ENCODE data around the gene FEM1C.

The FEM1C gene

DNA sequence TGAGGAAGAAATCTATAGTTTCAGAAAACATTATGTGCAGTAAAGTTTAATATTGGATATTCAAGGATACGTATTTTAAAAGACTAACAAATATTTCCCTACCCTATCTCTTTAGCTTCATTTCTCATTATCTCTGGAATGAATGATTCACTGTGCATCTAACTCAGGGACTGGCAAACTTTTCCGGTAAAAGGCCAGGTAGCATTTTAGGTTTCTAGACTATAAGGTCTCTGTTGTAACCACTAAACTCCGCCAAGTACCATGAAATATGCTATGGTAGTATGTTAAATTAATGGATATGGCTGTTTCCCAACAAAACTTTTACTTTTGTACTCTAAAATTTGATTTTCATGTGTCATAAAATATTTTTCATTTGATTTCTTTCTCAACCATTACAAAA, 13.2 kb downstream of the FEM1C start:
- DNase-seq (ENCODE audit: low read depth): no peak
- no peak overlapping the region for H3K4me3 ChIP-seq (ENCODE audit: low read depth, low read length)
- TF ChIP-seq, protein P1, sequence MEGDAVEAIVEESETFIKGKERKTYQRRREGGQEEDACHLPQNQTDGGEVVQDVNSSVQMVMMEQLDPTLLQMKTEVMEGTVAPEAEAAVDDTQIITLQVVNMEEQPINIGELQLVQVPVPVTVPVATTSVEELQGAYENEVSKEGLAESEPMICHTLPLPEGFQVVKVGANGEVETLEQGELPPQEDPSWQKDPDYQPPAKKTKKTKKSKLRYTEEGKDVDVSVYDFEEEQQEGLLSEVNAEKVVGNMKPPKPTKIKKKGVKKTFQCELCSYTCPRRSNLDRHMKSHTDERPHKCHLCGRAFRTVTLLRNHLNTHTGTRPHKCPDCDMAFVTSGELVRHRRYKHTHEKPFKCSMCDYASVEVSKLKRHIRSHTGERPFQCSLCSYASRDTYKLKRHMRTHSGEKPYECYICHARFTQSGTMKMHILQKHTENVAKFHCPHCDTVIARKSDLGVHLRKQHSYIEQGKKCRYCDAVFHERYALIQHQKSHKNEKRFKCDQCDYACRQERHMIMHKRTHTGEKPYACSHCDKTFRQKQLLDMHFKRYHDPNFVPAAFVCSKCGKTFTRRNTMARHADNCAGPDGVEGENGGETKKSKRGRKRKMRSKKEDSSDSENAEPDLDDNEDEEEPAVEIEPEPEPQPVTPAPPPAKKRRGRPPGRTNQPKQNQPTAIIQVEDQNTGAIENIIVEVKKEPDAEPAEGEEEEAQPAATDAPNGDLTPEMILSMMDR (IDR thresholded peaks at IDR 0.05; ENCODE audit: control insufficient read depth, extremely low read depth, insufficient read depth): no peak

GRCh38 chr5:115530426-115530825, 14.1 kb downstream of the FEM1C start:
- DNase-seq (ENCODE audit: low read depth): no peak

DNA sequence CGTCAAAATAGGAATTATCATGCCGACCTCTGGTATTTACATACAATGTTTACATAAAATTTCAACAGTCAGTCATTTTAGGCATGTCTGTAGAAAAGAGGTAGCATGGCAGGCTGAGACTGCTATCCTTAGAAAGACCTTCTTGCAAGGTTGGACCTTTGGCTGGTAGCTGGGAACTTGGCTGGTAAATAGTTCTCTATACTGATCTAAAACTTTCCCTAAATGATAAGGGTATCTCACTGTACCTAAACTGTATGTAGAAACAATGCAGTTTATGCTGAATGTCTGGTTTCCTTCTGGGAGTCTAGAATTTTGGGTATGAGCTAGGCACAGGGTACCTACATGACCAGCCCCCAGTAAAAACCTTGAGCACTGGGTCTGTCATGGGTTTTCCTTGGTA, 18.0 kb downstream of the FEM1C start:
- TF ChIP-seq, protein P1 (IDR thresholded peaks at IDR 0.05; ENCODE audit: control insufficient read depth, extremely low read depth, insufficient read depth): no peak

More at GRCh38 chr5:115530426-115530825, 14.1 kb downstream of the FEM1C start:
- TF ChIP-seq, protein P1 (IDR thresholded peaks at IDR 0.05; ENCODE audit: control insufficient read depth, extremely low read depth, insufficient read depth): no peak
- no peak overlapping the region for H3K4me3 ChIP-seq (ENCODE audit: low read depth, low read length)

GRCh38 chr5:115524199-115524847, 20.3 kb downstream of the FEM1C start:
- H3K4me3 ChIP-seq (ENCODE audit: low read depth, low read length): no peak overlapping the region
- TF ChIP-seq, protein P1 (IDR thresholded peaks at IDR 0.05; ENCODE audit: control insufficient read depth, extremely low read depth, insufficient read depth): no peak
- no peak for DNase-seq (ENCODE audit: low read depth)

More for the DNA sequence above, 18.0 kb downstream of the FEM1C start:
- H3K4me3 ChIP-seq (ENCODE audit: low read depth, low read length): no peak overlapping the region
- DNase-seq (ENCODE audit: low read depth): no peak

DNA sequence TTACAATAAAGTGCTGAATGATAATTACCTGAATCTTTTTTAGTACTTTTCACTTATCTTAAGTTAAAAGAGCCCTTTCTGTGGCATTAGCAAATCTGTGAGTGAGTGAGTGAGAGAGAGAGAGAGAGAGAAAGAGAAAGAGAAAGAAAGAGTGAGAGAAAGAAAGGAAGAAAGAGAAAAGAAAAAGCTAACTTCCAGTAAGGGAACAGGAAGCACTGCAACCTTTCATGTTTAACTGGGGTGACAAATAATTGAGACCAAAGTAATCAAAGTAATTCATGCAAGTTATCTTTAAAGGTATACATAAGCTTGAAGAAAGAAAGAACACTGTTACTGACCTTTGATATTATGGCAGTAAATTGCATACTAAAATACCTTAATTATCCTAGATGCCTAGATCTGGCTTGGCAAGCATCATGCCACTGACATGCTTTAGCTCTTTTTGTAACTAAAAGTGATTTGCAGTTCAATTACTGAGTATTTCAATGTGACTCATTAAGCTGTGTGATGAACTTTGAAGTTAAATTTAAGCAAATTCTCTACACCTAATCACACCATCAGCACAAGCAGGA, 21.7 kb downstream of the FEM1C start:
- no peak for DNase-seq (ENCODE audit: low read depth)
- TF ChIP-seq, protein P1 (IDR thresholded peaks at IDR 0.05; ENCODE audit: control insufficient read depth, extremely low read depth, insufficient read depth): no peak

GRCh38 chr5:115520191-115520590, 24.4 kb downstream of the FEM1C start:
- TF ChIP-seq, protein P1 (IDR thresholded peaks at IDR 0.05; ENCODE audit: control insufficient read depth, extremely low read depth, insufficient read depth): no peak
- no peak for DNase-seq (ENCODE audit: low read depth)
- no peak overlapping the region for H3K4me3 ChIP-seq (ENCODE audit: low read depth, low read length)

More for the DNA sequence above, 21.7 kb downstream of the FEM1C start:
- no peak overlapping the region for H3K4me3 ChIP-seq (ENCODE audit: low read depth, low read length)

Measured in LNCaP clone FGC (cell line).